HepG2 (cell line): ENCODE results near the gene ACVRL1. TPM values are rescaled to one million over a fixed set of nuclear protein-coding genes. Genes with fewer than 3 reads are reported as not detected.

Experiments used
- ATAC-seq: fragments of 200-7000 bp; cut with Tn5 transposase; 3 replicates; pipeline ENCODE4 v1.9.1; 2020; ENCODE audit warnings: mild to moderate bottlenecking, moderate library complexity
- BruUV-seq: library from RNA; stranded (reverse); fragments of 400-500 nt; replicated peaks from 2 replicates; lab custom pipeline; 2021; lab: Mats Ljungman, UMichigan
- CTCF ChIA-PET: fragments of 300-600 bp; formaldehyde crosslinking; extraction: SDS; loops from one replicate; lab custom pipeline; 2021; ENCODE audit warnings: low total read pairs, inconsistent platforms, low intra/inter-chr PET ratio; lab: Yijun Ruan, JAX
- POLR2A ChIA-PET: fragments of 350-600 bp; sonication (Branson Sonifier 250); formaldehyde crosslinking; loops from one replicate; lab custom pipeline; 2020; ENCODE audit warnings: antibody characterized with exemption, inconsistent platforms; lab: Yijun Ruan, JAX
- DNase-seq: peaks from one replicate; pipeline ENCODE4 v3.0.0-alpha.2; 2015; ENCODE audit warnings: low spot score
- FAIRE-seq: peaks from 3 replicates; lab custom pipeline; 2011; peaks lifted over from hg19 to GRCh38; lab: Jason Lieb, UNC
- H2AFZ ChIP-seq: one replicate; pipeline ENCODE4 v1.6.1; 2011; ENCODE audit warnings: low read length, inconsistent platforms
- H3K27ac ChIP-seq: fragments of 300-600 bp; 3 replicates; pipeline ENCODE4 v1.8.0; 2011; ENCODE audit warnings: mixed run types, mild to moderate bottlenecking, mixed read lengths, low read length, inconsistent platforms; ENCODE audit not compliant: insufficient read depth; ENCODE audit errors: extremely low read length
- H3K27me3 ChIP-seq, 2 experiments: fragments of 200-600 bp in 1 of 2; 2 replicates in 1 of 2; 3 replicates in 1 of 2; pipeline versions ENCODE4 v1.6.0 to v1.8.0; 2011; ENCODE audit warnings: low read length in 2 of 2, mild to moderate bottlenecking in 2 of 2, moderate library complexity in 2 of 2, inconsistent platforms in 1 of 2; ENCODE audit not compliant: insufficient read depth in 2 of 2, control insufficient read depth in 1 of 2
- H3K36me3 ChIP-seq, 2 experiments: fragments of 200-600 bp in 1 of 2; replicated peaks in 1 of 2; 2 replicates in 1 of 2; 3 replicates in 1 of 2; pipeline versions ENCODE4 v1.5.1 to v1.8.0; 2011; ENCODE audit warnings: low read length in 2 of 2, inconsistent platforms in 1 of 2; ENCODE audit not compliant: insufficient read depth in 2 of 2, control insufficient read depth in 1 of 2
- H3K4me1 ChIP-seq: 2 replicates; pipeline ENCODE4 v1.5.1; 2012; ENCODE audit warnings: low read length, inconsistent platforms; ENCODE audit not compliant: insufficient read depth
- H3K4me2 ChIP-seq: 2 replicates; pipeline ENCODE4 v1.6.0; 2011; ENCODE audit warnings: low read depth, low read length, inconsistent platforms
- H3K4me3 ChIP-seq, 3 experiments: fragments of 200-600 bp in 1 of 3; sonication (generic), shearing (Covaris generic) in 1 of 3; replicated peaks in 1 of 3; 2 replicates each; pipeline ENCODE4 v1.5.1; 2011 to 2016; ENCODE audit warnings: low read length in 3 of 3, inconsistent platforms in 2 of 3, low read depth in 2 of 3, mild to moderate bottlenecking in 2 of 3, control low read depth in 1 of 3, mixed read lengths in 1 of 3; ENCODE audit not compliant: insufficient read depth in 1 of 3
- H3K79me2 ChIP-seq: one replicate; pipeline ENCODE4 v1.6.1; 2011; ENCODE audit warnings: low read length, inconsistent platforms; ENCODE audit not compliant: insufficient read depth
- H3K9ac ChIP-seq: 2 replicates; pipeline ENCODE4 v1.6.0; 2011; ENCODE audit warnings: mild to moderate bottlenecking, low read depth, low read length, inconsistent platforms; ENCODE audit not compliant: insufficient read depth
- H3K9me3 ChIP-seq: 2 replicates; pipeline ENCODE4 v1.5.1; 2012; ENCODE audit warnings: mild to moderate bottlenecking, low read length
- H4K20me1 ChIP-seq: 2 replicates; pipeline ENCODE4 v1.6.0; 2011; ENCODE audit warnings: inconsistent platforms, mild to moderate bottlenecking, low read length, moderate library complexity; ENCODE audit not compliant: insufficient read depth
- HNF4A ChIP-seq: sonication (generic); formaldehyde crosslinking; IDR thresholded peaks from 2 replicates; pipeline ENCODE4 v1.4.0; 2020; ENCODE audit warnings: missing genetic modification reagents
- POLR2AphosphoS2 ChIP-seq: IDR thresholded peaks from 2 replicates; pipeline ENCODE4 v1.6.1; 2011; ENCODE audit warnings: low read depth, low read length, improper control_type of control experiment
- ZNF460 ChIP-seq: sonication (generic); formaldehyde crosslinking; IDR thresholded peaks from 2 replicates; pipeline ENCODE4 v1.5.1; 2020; ENCODE audit warnings: missing genetic modification reagents, mild to moderate bottlenecking, borderline replicate concordance
- ZNF616 ChIP-seq: sonication (generic); formaldehyde crosslinking; IDR thresholded peaks from 2 replicates; pipeline ENCODE4 v1.5.0; 2020; ENCODE audit warnings: low read depth, mild to moderate bottlenecking, missing genetic modification reagents
- ZNF766 ChIP-seq: sonication (generic); formaldehyde crosslinking; IDR thresholded peaks from 2 replicates; pipeline ENCODE4 v1.5.0; 2020; ENCODE audit warnings: missing genetic modification reagents, borderline replicate concordance
- ZNF788 ChIP-seq: sonication (generic); formaldehyde crosslinking; IDR thresholded peaks from 2 replicates; pipeline ENCODE4 v1.5.0; 2020; ENCODE audit warnings: mild to moderate bottlenecking, missing genetic modification reagents, borderline replicate concordance
- ZNF879 ChIP-seq: sonication (generic); formaldehyde crosslinking; IDR thresholded peaks from 2 replicates; pipeline ENCODE4 v1.8.1; 2023; ENCODE audit warnings: missing genetic modification reagents
- ZSCAN20 ChIP-seq: sonication (generic); formaldehyde crosslinking; IDR thresholded peaks from 2 replicates; pipeline ENCODE4 v1.4.0; 2020; ENCODE audit warnings: missing genetic modification reagents, mild to moderate bottlenecking, borderline replicate concordance
- ZSCAN25 ChIP-seq: sonication (generic); formaldehyde crosslinking; IDR thresholded peaks from 2 replicates; pipeline ENCODE4 v1.8.0; 2022; ENCODE audit warnings: mild to moderate bottlenecking, missing genetic modification reagents
- WGBS: methylation state at CpG from one replicate; pipeline ENCODE4 v1.1.6; 2017; ENCODE audit warnings: low lambda C conversion rate; 5-methylcytosine and 5-hydroxymethylcytosine counted together
- in situ Hi-C: cut with HindIII; loops from 2 replicates; pipeline ENCODE4 v1.10.0; 2017; ENCODE audit warnings: low pct_unique_long_range_greater_than_20kb; ENCODE audit not compliant: extremely low pct_ligation_motif_present
- intact Hi-C: fragments of 100-400 bp; cut with micrococcal nuclease; formaldehyde crosslinking; loops from one replicate; pipeline ENCODE4 v1.10.0; 2022; ENCODE audit not compliant: unreplicated experiment
- polyA plus RNA-seq, 8 experiments: library from polyadenylated mRNA; depleted of rRNA in 3 of 8; stranded (reverse) in 7 of 8; unstranded in 1 of 8; fragments of >200 nt; fragmentation: Illumina TruSeq in 4 of 8; extraction: Trizol in 4 of 8; gene quantifications; 2 replicates each; pipeline versions ENCODE4 v1.2.1 to v1.2.3, GENCODE V29; 2011 to 2016; ENCODE audit warnings: low read depth in 4 of 8, missing spikeins in 1 of 8, mixed read lengths in 1 of 8; ENCODE audit not compliant: insufficient read depth in 1 of 8
- total RNA-seq, 5 experiments: library from RNA; depleted of rRNA; stranded (reverse); fragments of >200 nt; fragmentation: Illumina TruSeq; extraction: Trizol; gene quantifications; 2 replicates each; pipeline ENCODE4 v1.2.3, GENCODE V29; 2016; ENCODE audit warnings: low read depth in 1 of 5
- TF ChIP-seq, protein P1 (sequence below): sonication (generic); formaldehyde crosslinking; IDR thresholded peaks from 2 replicates; pipeline ENCODE4 v1.4.0; 2020; ENCODE audit warnings: missing genetic modification reagents
- TF ChIP-seq, protein P2 (sequence below): sonication (generic); formaldehyde crosslinking; IDR thresholded peaks from 2 replicates; pipeline ENCODE4; 2020; ENCODE audit warnings: missing genetic modification reagents, mild to moderate bottlenecking, borderline replicate concordance
- TF ChIP-seq, protein P3 (sequence below): sonication (generic); formaldehyde crosslinking; IDR thresholded peaks from 2 replicates; pipeline ENCODE4 v1.5.0; 2020; ENCODE audit warnings: mild to moderate bottlenecking, missing genetic modification reagents

ACVRL1 gene
- total and polyA plus RNA-seq, 2 of the 13 experiments (the other 11 are each of a cell fraction or from before 2014, with no cell fraction given) = not detected

GRCh38 chr12:51911788-51912711 lies 4.7 kb downstream of the ACVRL1 start:
- Histone ChIP-seq H3K79me2 (no peaks in the 10 kb centered on the region), H3K4me2 (no peak overlapping the region), H3K9me3 (no peaks in the 10 kb centered on the region), H3K9ac (no peak overlapping the region), H4K20me1 (no peaks in the 10 kb centered on the region), H3K36me3 (no peaks in the 10 kb centered on the region), H2AFZ (no peak overlapping the region), H3K27me3 (peaks cover 4 to 48% of the 10 kb centered on the region in 2 experiments; a peak in 4 of 5 replicates), H3K27ac (no peak overlapping the region), H3K4me1 (0 out of 2 replicates have a peak, but pooled peaks cover 9% of the 10 kb centered on the region), H3K4me3 (no peak overlapping the region)
- DNase-seq (no peak), FAIRE-seq (no peak), ATAC-seq (peak; percentile 46; the same call in 2 of the 3 replicates)
- CTCF ChIA-PET = no interaction called here
- BruUV-seq = no TSS peak
- POLR2A ChIA-PET = no interaction called here
- 20% methylated on average over 8 of the region's 8 CpGs for WGBS
- in situ Hi-C loops (no loop called here), intact Hi-C loops (no loop called here)
- TF ChIP-seq, protein P1, sequence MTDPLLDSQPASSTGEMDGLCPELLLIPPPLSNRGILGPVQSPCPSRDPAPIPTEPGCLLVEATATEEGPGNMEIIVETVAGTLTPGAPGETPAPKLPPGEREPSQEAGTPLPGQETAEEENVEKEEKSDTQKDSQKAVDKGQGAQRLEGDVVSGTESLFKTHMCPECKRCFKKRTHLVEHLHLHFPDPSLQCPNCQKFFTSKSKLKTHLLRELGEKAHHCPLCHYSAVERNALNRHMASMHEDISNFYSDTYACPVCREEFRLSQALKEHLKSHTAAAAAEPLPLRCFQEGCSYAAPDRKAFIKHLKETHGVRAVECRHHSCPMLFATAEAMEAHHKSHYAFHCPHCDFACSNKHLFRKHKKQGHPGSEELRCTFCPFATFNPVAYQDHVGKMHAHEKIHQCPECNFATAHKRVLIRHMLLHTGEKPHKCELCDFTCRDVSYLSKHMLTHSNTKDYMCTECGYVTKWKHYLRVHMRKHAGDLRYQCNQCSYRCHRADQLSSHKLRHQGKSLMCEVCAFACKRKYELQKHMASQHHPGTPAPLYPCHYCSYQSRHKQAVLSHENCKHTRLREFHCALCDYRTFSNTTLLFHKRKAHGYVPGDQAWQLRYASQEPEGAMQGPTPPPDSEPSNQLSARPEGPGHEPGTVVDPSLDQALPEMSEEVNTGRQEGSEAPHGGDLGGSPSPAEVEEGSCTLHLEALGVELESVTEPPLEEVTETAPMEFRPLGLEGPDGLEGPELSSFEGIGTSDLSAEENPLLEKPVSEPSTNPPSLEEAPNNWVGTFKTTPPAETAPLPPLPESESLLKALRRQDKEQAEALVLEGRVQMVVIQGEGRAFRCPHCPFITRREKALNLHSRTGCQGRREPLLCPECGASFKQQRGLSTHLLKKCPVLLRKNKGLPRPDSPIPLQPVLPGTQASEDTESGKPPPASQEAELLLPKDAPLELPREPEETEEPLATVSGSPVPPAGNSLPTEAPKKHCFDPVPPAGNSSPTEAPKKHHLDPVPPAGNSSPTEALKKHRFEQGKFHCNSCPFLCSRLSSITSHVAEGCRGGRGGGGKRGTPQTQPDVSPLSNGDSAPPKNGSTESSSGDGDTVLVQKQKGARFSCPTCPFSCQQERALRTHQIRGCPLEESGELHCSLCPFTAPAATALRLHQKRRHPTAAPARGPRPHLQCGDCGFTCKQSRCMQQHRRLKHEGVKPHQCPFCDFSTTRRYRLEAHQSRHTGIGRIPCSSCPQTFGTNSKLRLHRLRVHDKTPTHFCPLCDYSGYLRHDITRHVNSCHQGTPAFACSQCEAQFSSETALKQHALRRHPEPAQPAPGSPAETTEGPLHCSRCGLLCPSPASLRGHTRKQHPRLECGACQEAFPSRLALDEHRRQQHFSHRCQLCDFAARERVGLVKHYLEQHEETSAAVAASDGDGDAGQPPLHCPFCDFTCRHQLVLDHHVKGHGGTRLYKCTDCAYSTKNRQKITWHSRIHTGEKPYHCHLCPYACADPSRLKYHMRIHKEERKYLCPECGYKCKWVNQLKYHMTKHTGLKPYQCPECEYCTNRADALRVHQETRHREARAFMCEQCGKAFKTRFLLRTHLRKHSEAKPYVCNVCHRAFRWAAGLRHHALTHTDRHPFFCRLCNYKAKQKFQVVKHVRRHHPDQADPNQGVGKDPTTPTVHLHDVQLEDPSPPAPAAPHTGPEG = no peak
- TF ChIP-seq ZSCAN25 (CRISPR knock-in tag) = 0 out of 2 replicates have a peak, but pooled peaks have one; percentile 17
- no peak for TF ChIP-seq POLR2AphosphoS2
- TF ChIP-seq ZNF766 = no peak
- no peak for TF ChIP-seq ZNF788 (CRISPR knock-in tag)
- TF ChIP-seq, protein P2, sequence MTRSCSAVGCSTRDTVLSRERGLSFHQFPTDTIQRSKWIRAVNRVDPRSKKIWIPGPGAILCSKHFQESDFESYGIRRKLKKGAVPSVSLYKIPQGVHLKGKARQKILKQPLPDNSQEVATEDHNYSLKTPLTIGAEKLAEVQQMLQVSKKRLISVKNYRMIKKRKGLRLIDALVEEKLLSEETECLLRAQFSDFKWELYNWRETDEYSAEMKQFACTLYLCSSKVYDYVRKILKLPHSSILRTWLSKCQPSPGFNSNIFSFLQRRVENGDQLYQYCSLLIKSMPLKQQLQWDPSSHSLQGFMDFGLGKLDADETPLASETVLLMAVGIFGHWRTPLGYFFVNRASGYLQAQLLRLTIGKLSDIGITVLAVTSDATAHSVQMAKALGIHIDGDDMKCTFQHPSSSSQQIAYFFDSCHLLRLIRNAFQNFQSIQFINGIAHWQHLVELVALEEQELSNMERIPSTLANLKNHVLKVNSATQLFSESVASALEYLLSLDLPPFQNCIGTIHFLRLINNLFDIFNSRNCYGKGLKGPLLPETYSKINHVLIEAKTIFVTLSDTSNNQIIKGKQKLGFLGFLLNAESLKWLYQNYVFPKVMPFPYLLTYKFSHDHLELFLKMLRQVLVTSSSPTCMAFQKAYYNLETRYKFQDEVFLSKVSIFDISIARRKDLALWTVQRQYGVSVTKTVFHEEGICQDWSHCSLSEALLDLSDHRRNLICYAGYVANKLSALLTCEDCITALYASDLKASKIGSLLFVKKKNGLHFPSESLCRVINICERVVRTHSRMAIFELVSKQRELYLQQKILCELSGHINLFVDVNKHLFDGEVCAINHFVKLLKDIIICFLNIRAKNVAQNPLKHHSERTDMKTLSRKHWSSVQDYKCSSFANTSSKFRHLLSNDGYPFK = no peak
- TF ChIP-seq HNF4A (CRISPR knock-in tag) = no peak
- no peak for TF ChIP-seq ZNF460 (CRISPR knock-in tag)
- TF ChIP-seq ZNF616 = no peak
- TF ChIP-seq, protein P3, sequence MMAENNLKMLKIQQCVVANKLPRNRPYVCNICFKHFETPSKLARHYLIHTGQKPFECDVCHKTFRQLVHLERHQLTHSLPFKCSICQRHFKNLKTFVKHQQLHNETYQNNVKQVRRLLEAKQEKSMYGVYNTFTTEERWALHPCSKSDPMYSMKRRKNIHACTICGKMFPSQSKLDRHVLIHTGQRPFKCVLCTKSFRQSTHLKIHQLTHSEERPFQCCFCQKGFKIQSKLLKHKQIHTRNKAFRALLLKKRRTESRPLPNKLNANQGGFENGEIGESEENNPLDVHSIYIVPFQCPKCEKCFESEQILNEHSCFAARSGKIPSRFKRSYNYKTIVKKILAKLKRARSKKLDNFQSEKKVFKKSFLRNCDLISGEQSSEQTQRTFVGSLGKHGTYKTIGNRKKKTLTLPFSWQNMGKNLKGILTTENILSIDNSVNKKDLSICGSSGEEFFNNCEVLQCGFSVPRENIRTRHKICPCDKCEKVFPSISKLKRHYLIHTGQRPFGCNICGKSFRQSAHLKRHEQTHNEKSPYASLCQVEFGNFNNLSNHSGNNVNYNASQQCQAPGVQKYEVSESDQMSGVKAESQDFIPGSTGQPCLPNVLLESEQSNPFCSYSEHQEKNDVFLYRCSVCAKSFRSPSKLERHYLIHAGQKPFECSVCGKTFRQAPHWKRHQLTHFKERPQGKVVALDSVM = peak; percentile 41; the same call in 1 of the 2 replicates
- no peak for TF ChIP-seq ZNF879 (CRISPR knock-in tag)
- no peak for TF ChIP-seq ZSCAN20 (CRISPR knock-in tag)
